A204.1 (cell line): ENCODE results near the gene PTTG1IP.
"Not testable (repeated sequence)": the region's sequence is repeated elsewhere in the genome, so short reads cannot be mapped to it uniquely, and the experiment has no call there.

Experiments
- FAIRE-seq: peaks from 2 replicates; lab custom pipeline; 2012; peaks lifted over from hg19 to GRCh38; lab: Jason Lieb, UNC

The PTTG1IP gene

GRCh38 chr21:44842721-44843445, 30.6 kb downstream of the PTTG1IP start:
- FAIRE-seq: no peak

GRCh38 chr21:44842087-44842486, 31.4 kb downstream of the PTTG1IP start:
- no peak for FAIRE-seq

GRCh38 chr21:44840771-44841170, 32.7 kb downstream of the PTTG1IP start:
- no peak for FAIRE-seq

GRCh38 chr21:44838951-44839350, 34.5 kb downstream of the PTTG1IP start:
- no peak for FAIRE-seq

GRCh38 chr21:44838039-44838895, 35.2 kb downstream of the PTTG1IP start:
- no peak for FAIRE-seq

- no peak for FAIRE-seq
These were observed 36.0 kb downstream of the PTTG1IP start for GRCh38 chr21:44837537-44837936.

GRCh38 chr21:44836666-44837471, 36.6 kb downstream of the PTTG1IP start:
- no peak for FAIRE-seq

GRCh38 chr21:44836349-44836665, 37.2 kb downstream of the PTTG1IP start:
- no peak for FAIRE-seq

GRCh38 chr21:44835647-44835973, 37.9 kb downstream of the PTTG1IP start:
- no peak for FAIRE-seq

GRCh38 chr21:44834951-44835646, 38.4 kb downstream of the PTTG1IP start:
- FAIRE-seq: no peak

GRCh38 chr21:44834231-44834950, 39.1 kb downstream of the PTTG1IP start:
- FAIRE-seq: no peak

GRCh38 chr21:44833663-44834062, 39.8 kb downstream of the PTTG1IP start:
- FAIRE-seq: no peak

- not testable (repeated sequence) for FAIRE-seq
These were observed 40.8 kb downstream of the PTTG1IP start for GRCh38 chr21:44832516-44833255.

- no peak for FAIRE-seq
These were observed 42.1 kb downstream of the PTTG1IP start for GRCh38 chr21:44831227-44831860.

GRCh38 chr21:44829507-44830092, 43.9 kb downstream of the PTTG1IP start:
- FAIRE-seq: no peak

- no peak for FAIRE-seq
These were observed 45.0 kb downstream of the PTTG1IP start for GRCh38 chr21:44828362-44829056.

GRCh38 chr21:44823179-44823660, 50.3 kb downstream of the PTTG1IP start:
- FAIRE-seq: no peak

- FAIRE-seq: no peak
These were observed 50.9 kb downstream of the PTTG1IP start for GRCh38 chr21:44822484-44823178.

GRCh38 chr21:44820851-44821250, 52.6 kb downstream of the PTTG1IP start:
- FAIRE-seq: no peak
